Naive thymus-derived CD8-positive, alpha-beta T cell (primary cell): ENCODE measurements around the gene CDH23. TPM values are rescaled to one million over a fixed set of nuclear protein-coding genes. Genes with fewer than 3 reads are reported as not detected.
A peak's percentile ranks its signal among the peaks of the same experiment; 100 is the strongest.

ENCODE experiments used
- ATAC-seq, 2 donors: fragments of 150-1000 bp; cut with Tn5 transposase in 1 of 2; sonication (Bioruptor Pico), chemical (Tn5 transposase) in 1 of 2; 1 replicate in 1 of 2; 2 replicates in 1 of 2; pipeline ENCODE4 v1.10.0; 2021; ENCODE audit warnings: mild to moderate bottlenecking in 2 of 2, moderate library complexity in 2 of 2
- POLR2A ChIA-PET: fragments of 350-600 bp; sonication (Branson Sonifier 250); formaldehyde crosslinking; loops from one replicate; lab custom pipeline; 2021; ENCODE audit warnings: antibody characterized with exemption; lab: Charles Lee
- DNase-seq, 10 donors: peaks; one replicate each; pipeline versions ENCODE4 v3.0.0 to v3.0.0-alpha.2; 2020 to 2022
- H3K27ac Mint-ChIP-seq, 10 donors: one replicate each; pipeline ENCODE4 v1.8.0; 2020 to 2022; ENCODE audit warnings: mild to moderate bottlenecking in 10 of 10, mixed read lengths in 10 of 10, moderate library complexity in 4 of 10, inconsistent platforms in 1 of 10
- H3K27me3 Mint-ChIP-seq, 5 donors: one replicate each; pipeline ENCODE4 v1.8.0; 2021 to 2022; ENCODE audit warnings: mixed read lengths in 5 of 5
- H3K36me3 Mint-ChIP-seq, 3 donors: one replicate each; pipeline ENCODE4 v1.8.0; 2020 to 2022; ENCODE audit warnings: mixed read lengths in 3 of 3, mild to moderate bottlenecking in 2 of 3, inconsistent platforms in 1 of 3
- H3K4me1 Mint-ChIP-seq, 4 donors: one replicate each; pipeline ENCODE4 v1.8.0; 2021 to 2022; ENCODE audit warnings: mixed read lengths in 4 of 4
- H3K4me3 Mint-ChIP-seq, 10 donors: one replicate each; pipeline ENCODE4 v1.8.0; 2020 to 2022; ENCODE audit warnings: mild to moderate bottlenecking in 10 of 10, mixed read lengths in 10 of 10, moderate library complexity in 6 of 10, inconsistent platforms in 1 of 10
- H3K9me3 Mint-ChIP-seq, 9 donors: one replicate each; pipeline ENCODE4 v1.8.0; 2020 to 2022; ENCODE audit warnings: mixed read lengths in 9 of 9, mild to moderate bottlenecking in 3 of 9, inconsistent platforms in 1 of 9, moderate library complexity in 1 of 9
- polyA plus RNA-seq, 3 donors: library from polyadenylated mRNA; unstranded; fragments of 300-500 nt; fragmentation: Illumina TruSeq; gene quantifications; one replicate each; pipeline ENCODE4 v1.2.3, GENCODE V29; 2021
- total RNA-seq, 8 experiments: library from RNA in 2 of 8; stranded (reverse) in 2 of 8; gene quantifications; one replicate each; pipeline ENCODE4 v1.2.3 and lab custom pipeline; 2021 to 2026

The CDH23 gene
- total and polyA plus RNA-seq, 5 experiments from 2014 or later, result 0.82 to 10.2 (median 3.8) TPM

DNA sequence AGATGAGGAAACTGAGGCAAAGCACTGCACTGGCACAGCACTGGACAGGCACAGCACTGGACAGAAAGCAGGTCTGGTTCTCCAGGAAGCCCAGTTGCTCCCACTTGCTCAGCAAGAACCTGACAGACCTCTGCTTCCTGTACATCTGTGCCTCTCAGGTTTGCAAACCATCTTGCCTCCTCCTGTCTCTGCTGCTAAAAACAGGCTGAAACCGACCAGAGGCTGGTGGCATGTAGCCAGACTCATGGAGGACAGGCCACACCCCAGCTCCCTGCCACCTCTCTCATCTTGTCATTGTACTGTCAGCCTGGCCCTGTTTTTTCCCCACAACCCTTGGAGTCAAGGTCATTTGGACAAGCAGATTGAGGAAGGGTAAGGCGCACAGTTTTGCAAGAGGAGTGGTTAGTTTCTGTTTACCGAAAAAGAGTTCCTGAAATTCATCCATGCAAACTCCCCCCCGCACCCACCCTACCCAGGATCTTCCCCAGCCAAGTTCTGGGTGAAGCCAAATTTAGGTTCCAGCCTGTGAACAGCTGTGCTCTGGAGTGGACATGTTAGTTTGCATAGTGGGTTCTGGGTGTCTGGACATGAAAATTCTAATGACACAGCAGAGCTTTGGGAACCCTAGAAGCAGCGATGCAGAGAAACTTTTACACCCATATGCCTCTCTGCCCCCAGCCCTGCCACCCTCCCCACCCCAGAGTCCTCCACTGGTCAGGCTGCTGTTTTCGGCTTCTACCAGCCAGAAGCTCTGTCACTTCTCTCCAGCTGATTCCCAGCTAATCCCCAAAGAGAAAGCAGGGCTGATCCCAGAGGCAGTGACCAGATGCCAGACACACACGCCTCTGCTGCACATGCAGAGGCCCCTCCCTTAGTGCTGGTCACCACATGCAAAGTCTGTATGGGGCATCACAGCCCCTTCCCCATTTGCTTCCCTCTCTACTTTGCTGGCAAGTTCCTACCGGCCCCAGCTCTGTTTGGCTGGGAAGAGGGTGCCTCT, 331.3 kb downstream of the CDH23 start:
- peak overlapping the region; percentile 61 to 84 (median 76) for H3K4me3 Mint-ChIP-seq
- H3K27ac Mint-ChIP-seq, result peak overlapping the region; percentile 95 to 99 (median 97)
- POLR2A ChIA-PET, result interaction anchor here (0.7 to 41.4 kb wide), 7 partner anchors 15 to 541 kb away, joined by 3 to 1679 read pairs (median 21); partner anchors contain the start of genes C10orf105 and VSIR
- H3K4me1 Mint-ChIP-seq, result peaks cover 44 to 95% (median 92%) of the 10 kb centered on the region in 4 donors
- no peaks in the 10 kb centered on the region for H3K36me3 Mint-ChIP-seq
- H3K9me3 Mint-ChIP-seq, result no peaks in the 10 kb centered on the region
- peak in 9 of 10 donors; percentile 52 to 92 (median 83) for DNase-seq
- H3K27me3 Mint-ChIP-seq, result no peaks in the 10 kb centered on the region
- peak; percentile 67 to 74 for ATAC-seq

GRCh38 chr10:71729161-71729636, 332.5 kb downstream of the CDH23 start:
- no peak for ATAC-seq

GRCh38 chr10:71731791-71732190, 335.1 kb downstream of the CDH23 start:
- peak in 1 of 2 donors; percentile 13 for ATAC-seq

More at GRCh38 chr10:71729161-71729636, 332.5 kb downstream of the CDH23 start:
- peaks cover 51 to 96% (median 93%) of the 10 kb centered on the region in 4 donors for H3K4me1 Mint-ChIP-seq
- POLR2A ChIA-PET, result interaction anchor here (0.9 to 41.4 kb wide), 5 partner anchors 15 to 540 kb away, joined by 5 to 1679 read pairs (median 317); partner anchors contain the start of genes C10orf105 and VSIR
- H3K9me3 Mint-ChIP-seq, result no peaks in the 10 kb centered on the region
- H3K36me3 Mint-ChIP-seq, result no peaks in the 10 kb centered on the region
- H3K27ac Mint-ChIP-seq, result peak overlapping the region; percentile 95 to 99 (median 97)
- H3K4me3 Mint-ChIP-seq, result peak overlapping the region in 9 of 10 donors; percentile 22 to 78 (median 68)
- no peak for DNase-seq
- H3K27me3 Mint-ChIP-seq, result no peaks in the 10 kb centered on the region

GRCh38 chr10:71734797-71735196, 338.1 kb downstream of the CDH23 start:
- Mint-ChIP-seq H3K4me1 (peaks cover 60 to 99% (median 98%) of the 10 kb centered on the region in 4 donors), H3K27me3 (no peaks in the 10 kb centered on the region), H3K9me3 (no peaks in the 10 kb centered on the region), H3K36me3 (no peaks in the 10 kb centered on the region), H3K27ac (peak overlapping the region; percentile 88 to 100 (median 96)), H3K4me3 (peak overlapping the region; percentile 19 to 85 (median 64))
- DNase-seq, result no peak
- POLR2A ChIA-PET, result interaction anchor here (4.5 to 41.4 kb wide), 4 partner anchors 3 to 32 kb away, joined by 38 to 1679 read pairs (median 863); partner anchors contain the start of genes C10orf105 and VSIR
- no peak for ATAC-seq

More at GRCh38 chr10:71731791-71732190, 335.1 kb downstream of the CDH23 start:
- no peaks in the 10 kb centered on the region for H3K9me3 Mint-ChIP-seq
- POLR2A ChIA-PET, result interaction anchor here (0.6 to 41.4 kb wide), 5 partner anchors 12 to 187 kb away, joined by 3 to 1679 read pairs (median 317); partner anchors contain the start of genes C10orf105 and VSIR
- peak in 2 of 10 donors; percentile 37 to 52 for DNase-seq
- no peaks in the 10 kb centered on the region for H3K36me3 Mint-ChIP-seq
- peaks cover 58 to 97% (median 95%) of the 10 kb centered on the region in 4 donors for H3K4me1 Mint-ChIP-seq
- H3K4me3 Mint-ChIP-seq, result peak overlapping the region; percentile 27 to 86 (median 66)
- H3K27ac Mint-ChIP-seq, result peak overlapping the region; percentile 85 to 98 (median 96)
- no peaks in the 10 kb centered on the region for H3K27me3 Mint-ChIP-seq

- Mint-ChIP-seq H3K27ac (peak overlapping the region; percentile 88 to 100 (median 96)), H3K27me3 (no peaks in the 10 kb centered on the region), H3K9me3 (no peaks in the 10 kb centered on the region), H3K36me3 (no peaks in the 10 kb centered on the region), H3K4me1 (peaks cover 70 to 100% (median 100%) of the 10 kb centered on the region in 4 donors), H3K4me3 (peak overlapping the region; percentile 32 to 85 (median 70))
- ATAC-seq (peak; percentile 81 to 90), DNase-seq (peak in 9 of 10 donors; percentile 46 to 88 (median 68))
- POLR2A ChIA-PET, result interaction anchor here (0.6 to 41.4 kb wide), 7 partner anchors 5 to 538 kb away, joined by 3 to 1679 read pairs (median 38); partner anchors contain the start of genes C10orf105, DDIT4 and VSIR
Measured at GRCh38 chr10:71735709-71736569, 339.2 kb downstream of the CDH23 start.

- Mint-ChIP-seq H3K4me1 (peaks cover 76 to 100% (median 100%) of the 10 kb centered on the region in 4 donors), H3K9me3 (no peaks in the 10 kb centered on the region), H3K27ac (peak overlapping the region; percentile 88 to 100 (median 96)), H3K4me3 (peak overlapping the region; percentile 40 to 85 (median 70)), H3K27me3 (no peaks in the 10 kb centered on the region), H3K36me3 (no peaks in the 10 kb centered on the region)
- ATAC-seq (peak; percentile 16 to 22), DNase-seq (no peak)
- POLR2A ChIA-PET, result interaction anchor here (0.6 to 41.4 kb wide), 8 partner anchors 5 to 537 kb away, joined by 3 to 1679 read pairs (median 21); partner anchors contain the start of genes C10orf105, DDIT4 and VSIR
Measured at GRCh38 chr10:71736570-71736952, 339.8 kb downstream of the CDH23 start.

DNA sequence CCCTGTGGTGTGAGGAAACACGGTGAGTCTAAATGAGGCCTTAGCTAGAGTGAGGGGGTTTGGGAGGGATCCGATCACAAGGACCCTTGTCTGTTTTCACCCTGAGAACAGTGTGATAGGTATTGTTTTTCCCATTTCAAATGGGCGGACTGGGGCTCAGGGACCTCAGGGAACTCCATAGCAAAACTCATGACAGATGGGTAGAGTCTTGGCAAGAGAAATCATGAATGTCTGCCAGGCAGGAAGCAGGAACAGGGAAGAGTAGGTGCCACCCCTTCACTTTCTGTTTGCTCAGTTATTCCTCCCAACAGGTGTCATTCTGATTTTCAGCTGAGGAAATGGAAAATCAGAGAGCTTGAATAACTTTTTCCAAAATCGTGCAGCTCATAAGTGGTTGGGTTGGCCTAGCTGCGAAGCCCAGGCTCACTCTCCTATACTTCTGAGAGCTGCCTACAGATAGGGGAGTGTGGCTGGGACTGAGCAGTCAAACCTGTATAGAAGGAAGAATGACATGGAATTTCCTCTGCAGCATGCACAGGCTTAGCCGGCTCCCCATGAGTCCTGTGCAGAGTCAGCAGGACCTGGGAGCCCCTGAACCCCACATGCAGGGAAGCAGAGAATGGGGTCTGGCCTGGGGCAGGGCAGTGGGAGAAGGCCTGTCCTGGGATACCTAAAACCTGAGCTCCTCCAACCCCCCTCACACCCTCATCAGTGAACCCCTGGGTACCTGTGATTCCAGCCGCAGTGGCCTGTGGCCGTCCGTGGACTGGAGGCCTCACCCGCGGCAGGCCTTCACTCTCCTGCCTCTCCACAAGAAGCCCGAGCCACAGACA, 340.5 kb downstream of the CDH23 start:
- DNase-seq, result no peak
- Mint-ChIP-seq H3K4me1 (peaks cover 75 to 100% (median 100%) of the 10 kb centered on the region in 4 donors), H3K4me3 (peak overlapping the region in 9 of 10 donors; percentile 40 to 85 (median 66)), H3K27ac (peak overlapping the region; percentile 88 to 100 (median 96)), H3K9me3 (no peaks in the 10 kb centered on the region), H3K27me3 (no peaks in the 10 kb centered on the region), H3K36me3 (no peaks in the 10 kb centered on the region)
- POLR2A ChIA-PET, result interaction anchor here (0.6 to 41.4 kb wide), 7 partner anchors 6 to 353 kb away, joined by 3 to 1679 read pairs (median 38); partner anchors contain the start of genes C10orf105 and VSIR
- ATAC-seq, result peak in 1 of 2 donors; percentile 16

DNA sequence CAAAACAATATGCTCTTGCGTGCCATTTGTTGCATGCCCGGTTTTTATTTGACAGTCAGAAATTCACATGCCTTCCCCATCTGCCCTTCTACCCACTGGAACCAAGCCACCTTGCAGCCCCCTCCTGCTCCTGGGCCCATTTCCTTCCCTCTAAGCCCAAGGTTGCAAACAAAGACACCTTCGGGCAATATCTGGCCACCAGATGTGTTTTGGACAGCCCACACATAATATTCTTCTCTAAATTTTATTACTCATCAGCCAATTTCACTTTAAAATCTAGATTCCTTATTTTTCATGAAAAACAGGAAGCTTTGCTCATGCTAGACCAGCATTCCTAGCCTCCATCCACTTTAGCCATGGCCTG, 341.1 kb downstream of the CDH23 start:
- Mint-ChIP-seq H3K27ac (peak overlapping the region; percentile 88 to 100 (median 96)), H3K9me3 (no peaks in the 10 kb centered on the region), H3K27me3 (no peaks in the 10 kb centered on the region), H3K4me1 (peaks cover 76 to 100% (median 100%) of the 10 kb centered on the region in 4 donors), H3K36me3 (no peaks in the 10 kb centered on the region), H3K4me3 (peak overlapping the region in 6 of 10 donors; percentile 11 to 85 (median 56))
- POLR2A ChIA-PET, result interaction anchor here (4.5 to 41.4 kb wide), 4 partner anchors 6 to 29 kb away, joined by 38 to 1679 read pairs (median 863); partner anchors contain the start of genes C10orf105 and VSIR
- no peak for DNase-seq
- no peak for ATAC-seq

DNA sequence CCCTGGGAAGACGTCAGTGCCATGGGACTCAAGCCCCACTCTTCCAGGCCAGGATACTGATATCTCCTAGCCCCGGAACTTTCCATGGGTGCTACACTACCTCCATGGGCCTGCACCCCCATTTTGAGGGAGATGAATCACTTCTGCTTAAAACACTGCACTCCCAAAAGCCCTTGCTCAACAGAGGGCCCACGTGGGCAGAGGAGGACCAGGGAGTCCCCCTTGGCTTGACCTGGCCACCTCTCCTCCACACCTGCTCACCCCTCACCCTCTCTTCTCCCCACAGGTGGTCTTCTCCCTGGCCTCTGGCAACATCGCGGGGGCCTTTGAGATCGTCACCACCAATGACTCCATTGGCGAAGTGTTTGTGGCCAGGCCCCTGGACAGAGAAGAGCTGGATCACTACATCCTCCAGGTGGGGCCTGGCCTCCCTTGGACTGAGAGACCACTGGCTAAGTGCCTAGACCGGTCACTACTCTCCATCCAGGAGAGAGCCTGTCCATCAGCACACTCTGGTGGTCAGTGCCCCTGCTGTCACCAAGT, 342.7 kb downstream of the CDH23 start:
- Mint-ChIP-seq H3K27me3 (no peaks in the 10 kb centered on the region), H3K9me3 (no peaks in the 10 kb centered on the region), H3K27ac (peak overlapping the region; percentile 89 to 100 (median 96)), H3K4me1 (peaks cover 74 to 100% (median 100%) of the 10 kb centered on the region in 4 donors), H3K36me3 (no peaks in the 10 kb centered on the region), H3K4me3 (peak overlapping the region in 8 of 10 donors; percentile 2 to 92 (median 66))
- ATAC-seq, result no peak
- no peak for DNase-seq
- POLR2A ChIA-PET, result interaction anchor here (4.5 to 41.4 kb wide), 4 partner anchors 4 to 27 kb away, joined by 28 to 1679 read pairs (median 863); partner anchors contain the start of genes C10orf105 and VSIR

DNA sequence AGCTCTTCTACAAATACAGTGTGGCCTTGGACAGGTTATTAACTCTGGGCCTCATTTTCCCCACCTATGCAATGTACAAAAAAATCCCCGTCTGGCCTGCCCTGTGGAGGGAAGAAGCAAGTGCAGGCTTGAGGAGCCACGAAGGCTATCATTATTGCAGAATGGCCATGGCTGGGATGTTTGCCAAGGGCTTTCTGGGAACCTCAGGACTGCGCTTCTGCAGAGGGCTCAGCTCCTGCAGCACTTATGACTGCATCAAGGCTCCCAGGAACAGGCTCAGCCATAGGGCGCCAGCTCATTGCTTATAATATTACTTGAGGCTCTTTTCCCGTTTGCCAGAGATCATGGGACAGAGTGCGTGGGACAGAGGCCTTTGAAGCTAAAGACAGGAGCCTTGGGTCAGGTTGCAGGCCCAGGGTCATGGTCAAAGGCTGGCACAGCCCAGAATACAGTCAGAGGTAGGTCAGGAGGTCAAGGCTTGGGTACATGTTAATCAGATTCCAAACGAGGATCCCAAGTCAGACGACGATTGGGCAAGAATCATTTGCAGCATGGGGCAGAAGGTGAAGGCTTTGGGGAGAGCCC, 343.4 kb downstream of the CDH23 start:
- no peak for ATAC-seq
- Mint-ChIP-seq H3K4me1 (peaks cover 70 to 100% (median 100%) of the 10 kb centered on the region in 4 donors), H3K36me3 (no peaks in the 10 kb centered on the region), H3K9me3 (no peaks in the 10 kb centered on the region), H3K27me3 (no peaks in the 10 kb centered on the region), H3K27ac (peak overlapping the region; percentile 89 to 100 (median 96)), H3K4me3 (peak overlapping the region; percentile 22 to 92 (median 66))
- POLR2A ChIA-PET, result interaction anchor here (1.8 to 41.4 kb wide), 5 partner anchors 4 to 43 kb away, joined by 6 to 1679 read pairs (median 863); partner anchors contain the start of genes C10orf105 and VSIR
- no peak for DNase-seq
